K562 (cell line): Measurements from ENCODE around the gene LRP6. TPM values are rescaled to one million over a fixed set of nuclear protein-coding genes. Genes with fewer than 3 reads are reported as not detected.
A peak's percentile ranks its signal among the peaks of the same experiment; 100 is the strongest.

Source experiments
- ATAC-seq: fragments of 200-7000 bp; cut with Tn5 transposase; 3 replicates; pipeline ENCODE4 v1.9.1; 2020; ENCODE audit warnings: moderate library complexity
- BruUV-seq: library from RNA; stranded (reverse); fragments of 400-500 nt; replicated peaks from 2 replicates; lab custom pipeline; 2021; lab: Mats Ljungman, UMichigan
- CTCF ChIA-PET: fragments of 300-600 bp; formaldehyde crosslinking; extraction: SDS; loops from one replicate; lab custom pipeline; 2021; ENCODE audit warnings: low intra/inter-chr PET ratio; lab: Yijun Ruan, JAX
- POLR2A ChIA-PET: fragments of 300-600, 350-650 bp; sonication (Branson Sonifier 250); formaldehyde crosslinking; extraction: SDS; loops from one replicate; lab custom pipeline; 2021; ENCODE audit warnings: antibody characterized with exemption, inconsistent platforms; lab: Yijun Ruan, JAX
- DNase-seq, 4 experiments: peaks; one replicate each; pipeline versions ENCODE4 v3.0.0 to v3.0.0-alpha.2; 2011 to 2018; ENCODE audit warnings: low spot score in 3 of 4, mixed read lengths in 3 of 4; ENCODE audit errors: extremely low read depth in 1 of 4
- FAIRE-seq: peaks from 2 replicates; lab custom pipeline; 2011; peaks lifted over from hg19 to GRCh38; lab: Jason Lieb, UNC
- H2AFZ ChIP-seq: 2 replicates; pipeline ENCODE4 v1.6.0; 2011; ENCODE audit warnings: low read depth, low read length, control low read depth, inconsistent platforms
- H3K27ac ChIP-seq: fragments of 200-600 bp; 3 replicates; pipeline ENCODE4 v1.8.0; 2011; ENCODE audit warnings: low read depth, mild to moderate bottlenecking, control low read depth, inconsistent platforms, low read length, moderate library complexity, mixed read lengths; ENCODE audit errors: extremely low read depth
- H3K27me3 ChIP-seq, 2 experiments: fragments of 300-600 bp in 1 of 2; 2 replicates in 1 of 2; 3 replicates in 1 of 2; pipeline versions ENCODE4 v1.6.0 to v1.8.0; 2011; ENCODE audit warnings: inconsistent platforms in 2 of 2, low read length in 2 of 2, mild to moderate bottlenecking in 1 of 2, mixed read lengths in 1 of 2, moderate library complexity in 1 of 2; ENCODE audit not compliant: control insufficient read depth in 2 of 2, insufficient read depth in 2 of 2
- H3K36me3 ChIP-seq: fragments of 300-600 bp; 3 replicates; pipeline ENCODE4 v1.8.0; 2011; ENCODE audit warnings: mild to moderate bottlenecking, low read length, inconsistent platforms; ENCODE audit not compliant: control insufficient read depth, insufficient read depth
- H3K4me1 ChIP-seq, 2 experiments: fragments of 200-600 bp in 1 of 2; replicated peaks in 1 of 2; 2 replicates in 1 of 2; 3 replicates in 1 of 2; pipeline versions ENCODE4 v1.5.1 to v1.8.0; 2011; ENCODE audit warnings: inconsistent platforms in 2 of 2, low read length in 2 of 2, mild to moderate bottlenecking in 1 of 2, mixed read lengths in 1 of 2, moderate library complexity in 1 of 2; ENCODE audit not compliant: control insufficient read depth in 2 of 2, insufficient read depth in 2 of 2
- H3K4me2 ChIP-seq: 2 replicates; pipeline ENCODE4 v1.6.1; 2011; ENCODE audit warnings: low read length, control low read depth, inconsistent platforms, mixed read lengths; ENCODE audit not compliant: insufficient read depth
- H3K4me3 ChIP-seq: fragments of 200-600 bp; sonication (generic), shearing (Covaris generic); 2 replicates; pipeline ENCODE4 v1.5.1; 2016; ENCODE audit warnings: control low read depth, inconsistent platforms
- H3K79me2 ChIP-seq: fragments of 200-600 bp; 3 replicates; pipeline ENCODE4 v1.8.0; 2011; ENCODE audit warnings: low read length, inconsistent platforms; ENCODE audit not compliant: control insufficient read depth, insufficient read depth
- H3K9ac ChIP-seq, 2 experiments: 2 replicates each; pipeline versions ENCODE4 v1.6.0 to v1.6.1; 2011; ENCODE audit warnings: low read depth in 2 of 2, low read length in 2 of 2, control low read depth in 1 of 2, inconsistent platforms in 1 of 2, mild to moderate bottlenecking in 1 of 2, mixed read lengths in 1 of 2; ENCODE audit not compliant: insufficient read depth in 1 of 2
- H3K9me1 ChIP-seq: one replicate; pipeline ENCODE4 v1.6.0; 2011; ENCODE audit warnings: inconsistent platforms, mild to moderate bottlenecking, low read length, moderate library complexity; ENCODE audit not compliant: control insufficient read depth, insufficient read depth
- H3K9me3 ChIP-seq: replicated peaks from 2 replicates; pipeline ENCODE4 v1.5.1; 2011; ENCODE audit warnings: low read depth, low read length, inconsistent platforms; ENCODE audit not compliant: control insufficient read depth, insufficient read depth
- H4K20me1 ChIP-seq: replicated peaks from 2 replicates; pipeline ENCODE4 v1.6.1; 2011; ENCODE audit warnings: low read length, inconsistent platforms, mixed read lengths; ENCODE audit not compliant: control insufficient read depth, insufficient read depth
- PHB2 ChIP-seq: fragments of 450-650 bp; IDR thresholded peaks from 2 replicates; pipeline ENCODE4 v1.6.1; 2017; ENCODE audit warnings: low read depth
- TFAM ChIP-seq: fragments of 250-450 bp; sonication (Bioruptor Pico); conservative IDR thresholded peaks from 2 replicates; pipeline ENCODE4 v1.5.0; 2021; ENCODE audit warnings: mild to moderate bottlenecking, moderate library complexity
- TRIM28 ChIP-seq: fragments of 450-650 bp; IDR thresholded peaks from 2 replicates; pipeline ENCODE4 v1.6.1; 2017
- UBTF ChIP-seq, 2 experiments: IDR thresholded peaks; 2 replicates each; pipeline ENCODE4 v1.6.1; 2012; ENCODE audit warnings: improper control_type of control experiment in 2 of 2, low read depth in 2 of 2, low read length in 2 of 2, borderline replicate concordance in 1 of 2
- ZNF121 ChIP-seq: sonication (generic); formaldehyde crosslinking; conservative IDR thresholded peaks from 2 replicates; pipeline ENCODE4 v1.8.0; 2022; ENCODE audit warnings: missing genetic modification reagents
- ZNF507 ChIP-seq: conservative IDR thresholded peaks from 2 replicates; pipeline ENCODE4 v1.6.1; 2017; ENCODE audit warnings: missing genetic modification characterization, missing compliant biosample characterization
- ZNF551 ChIP-seq: fragments of 250-450 bp; sonication (Bioruptor Pico); IDR thresholded peaks from 2 replicates; pipeline ENCODE4 v1.5.0; 2021; ENCODE audit warnings: mild to moderate bottlenecking, moderate library complexity
- WGBS: fragments of 100-300 bp; shearing (Covaris generic); methylation state at CpG from one replicate; pipeline ENCODE4 v1.1.6; 2016; ENCODE audit warnings: low coverage, mixed read lengths; ENCODE audit not compliant: insufficient coverage; ENCODE audit errors: missing lambda C conversion rate; 5-methylcytosine and 5-hydroxymethylcytosine counted together
- in situ Hi-C: fragments of 300-500 bp; cut with MboI; formaldehyde crosslinking; loops from 4 replicates; pipeline ENCODE4 v1.15.0; 2018; ENCODE audit warnings: inconsistent platforms, mixed read lengths
- intact Hi-C: fragments of 100-400 bp; cut with micrococcal nuclease; formaldehyde crosslinking; loops from 2 replicates; pipeline ENCODE4 v1.14.2; 2022
- polyA plus RNA-seq, 8 experiments: library from polyadenylated mRNA; depleted of rRNA in 4 of 8; stranded (reverse) in 5 of 8; unstranded in 3 of 8; fragments of >200 nt; fragmentation: Nextera tagmentation in 2 of 8; fragmentation: Illumina TruSeq in 1 of 8; extraction: Ambion mirVana in 2 of 8; extraction: Trizol in 1 of 8; gene quantifications; 2 replicates each; pipeline versions ENCODE4 v1.2.1 to v1.2.3, GENCODE V29; 2011 to 2014; ENCODE audit warnings: inconsistent platforms in 1 of 8, missing spikeins in 1 of 8
- total RNA-seq, 7 experiments: library from RNA; depleted of rRNA in 6 of 7; stranded (reverse); fragments of >200 nt in 6 of 7; fragmentation: Illumina TruSeq in 2 of 7; extraction: Trizol in 2 of 7; gene quantifications; 2 replicates each; pipeline versions ENCODE4 v1.2.1 to v1.2.3, GENCODE V29; 2011 to 2021; ENCODE audit warnings: low replicate concordance in 1 of 7

The LRP6 gene
- total and polyA plus RNA-seq, 9 of the 15 experiments (the other 6 are each of a cell fraction or from before 2014, with no cell fraction given), result 3.0 to 17.0 (median 10.8) TPM

- TF ChIP-seq TFAM (CRISPR knock-in tag), result no peak
- TF ChIP-seq TRIM28, result no peak
- TF ChIP-seq ZNF551, result no peak
- no peak for TF ChIP-seq ZNF507 (tag)
- TF ChIP-seq PHB2, result no peak
- TF ChIP-seq, all 486 proteins: peak for 0
- Histone ChIP-seq H3K79me2 (no peaks in the 10 kb centered on the region), H3K9ac (no peak overlapping the region), H3K27me3 (no peaks in the 10 kb centered on the region), H3K27ac (no peak overlapping the region), H3K4me3 (no peak overlapping the region), H3K4me2 (no peak overlapping the region), H3K4me1 (no peaks in the 10 kb centered on the region; a peak in 1 of 5 replicates), H3K9me1 (no peaks in the 10 kb centered on the region), H2AFZ (no peak overlapping the region), H3K36me3 (no peaks in the 10 kb centered on the region), H4K20me1 (no peaks in the 10 kb centered on the region), H3K9me3 (no peaks in the 10 kb centered on the region)
- DNase-seq, result no peak
- no TSS peak for BruUV-seq
- intact Hi-C loops, result no loop called here
- ChIA-PET CTCF (no interaction called here), POLR2A (no interaction called here)
- in situ Hi-C loops, result no loop called here
- no peak for ATAC-seq
- FAIRE-seq, result no peak
Measured at GRCh38 chr12:12272869-12273268, 6.0 kb upstream of the LRP6 start.

- no TSS peak for BruUV-seq
- H3K27me3 ChIP-seq, result no peaks in the 10 kb centered on the region
- no peak overlapping the region for H3K4me2 ChIP-seq
- peaks cover 15% of the 10 kb centered on the region for H3K79me2 ChIP-seq
- FAIRE-seq (no peak), DNase-seq (no peak), ATAC-seq (no peak)
- H3K9me1 ChIP-seq, result no peaks in the 10 kb centered on the region
- no peaks in the 10 kb centered on the region for H4K20me1 ChIP-seq
- TF ChIP-seq ZNF121 (CRISPR knock-in tag), result peak; percentile 48
- no peak for TF ChIP-seq UBTF (IDR thresholded peaks at IDR 0.05; ENCODE audit: borderline replicate concordance in 1 of 2, low read depth in 2 of 2, low read length in 2 of 2)
- H3K4me3 ChIP-seq, result no peak overlapping the region
- no peaks in the 10 kb centered on the region for H3K9me3 ChIP-seq
- in situ Hi-C loops (no loop called here), intact Hi-C loops (no loop called here)
- H3K9ac ChIP-seq, result no peak overlapping the region
- no peak overlapping the region for H2AFZ ChIP-seq
- no peak overlapping the region for H3K27ac ChIP-seq
- POLR2A ChIA-PET, result no interaction called here
- no peaks in the 10 kb centered on the region for H3K36me3 ChIP-seq
- H3K4me1 ChIP-seq, result no peaks in the 10 kb centered on the region; a peak in 2 of 5 replicates
- CTCF ChIA-PET, result no interaction called here
- 79% methylated on average over 3 of the region's 6 CpGs for WGBS
Measured at GRCh38 chr12:12270226-12270625, 3.4 kb upstream of the LRP6 start.
